RWPE2 (cell line): ENCODE measurements around the gene UBR4.

ENCODE experiments used
- ATAC-seq: fragments of 200-7000 bp; cut with Tn5 transposase; 3 replicates; pipeline ENCODE4 v1.9.1; 2021; ENCODE audit warnings: low read depth
- DNase-seq: peaks from one replicate; pipeline ENCODE4 v3.0.0-alpha.2; 2020; ENCODE audit warnings: low spot score
- H3K27ac ChIP-seq: fragments of 450-650 bp; 2 replicates; pipeline ENCODE4 v1.5.1; 2017; ENCODE audit warnings: mild to moderate bottlenecking; ENCODE audit not compliant: poor library complexity, severe bottlenecking
- H3K27me3 ChIP-seq: fragments of 250-450 bp; sonication (Bioruptor Pico); 2 replicates; pipeline ENCODE4 v1.5.1; 2021; ENCODE audit warnings: mild to moderate bottlenecking, moderate library complexity; ENCODE audit not compliant: insufficient read depth, poor library complexity, severe bottlenecking
- H3K36me3 ChIP-seq: fragments of 250-450 bp; sonication (Bioruptor Pico); 2 replicates; pipeline ENCODE4 v1.5.1; 2020; ENCODE audit warnings: low read depth, mild to moderate bottlenecking, moderate library complexity
- H3K4me1 ChIP-seq: fragments of 250-450 bp; sonication (Bioruptor Pico); 2 replicates; pipeline ENCODE4 v1.5.1; 2021; ENCODE audit warnings: mild to moderate bottlenecking, moderate library complexity; ENCODE audit not compliant: insufficient read depth, poor library complexity, severe bottlenecking
- H3K4me3 ChIP-seq: fragments of 250-450 bp; sonication (Bioruptor Pico); 2 replicates; pipeline ENCODE4 v1.5.1; 2021; ENCODE audit warnings: mild to moderate bottlenecking, moderate library complexity; ENCODE audit not compliant: severe bottlenecking
- H3K9me3 ChIP-seq: fragments of 250-450 bp; sonication (Bioruptor Pico); 2 replicates; pipeline ENCODE4 v1.5.1; 2021; ENCODE audit warnings: mild to moderate bottlenecking, moderate library complexity; ENCODE audit not compliant: severe bottlenecking
- CTCF ChIP-seq: fragments of 450-650 bp; IDR thresholded peaks from one replicate; pipeline ENCODE4 v1.5.1; 2017; ENCODE audit warnings: mild to moderate bottlenecking, moderate library complexity; ENCODE audit not compliant: poor library complexity, severe bottlenecking

Gene UBR4

GRCh38 chr1:19062258-19063029 is 147.6 kb downstream of the UBR4 start:
- Histone ChIP-seq H3K36me3 (no peaks in the 10 kb centered on the region), H3K27me3 (no peaks in the 10 kb centered on the region), H3K27ac (no peak overlapping the region), H3K9me3 (no peaks in the 10 kb centered on the region), H3K4me1 (peaks cover 9% of the 10 kb centered on the region), H3K4me3 (no peak overlapping the region)
- DNase-seq (no peak), ATAC-seq (no peak)
- no peak for TF ChIP-seq CTCF

- ATAC-seq: no peak
Observed at GRCh38 chr1:19061798-19062197, 148.3 kb downstream of the UBR4 start.

GRCh38 chr1:19061343-19061742 is 148.7 kb downstream of the UBR4 start:
- TF ChIP-seq CTCF: no peak
- Histone ChIP-seq H3K9me3 (no peaks in the 10 kb centered on the region), H3K27ac (no peak overlapping the region), H3K4me3 (no peak overlapping the region), H3K36me3 (no peaks in the 10 kb centered on the region), H3K27me3 (no peaks in the 10 kb centered on the region), H3K4me1 (peaks cover 4% of the 10 kb centered on the region)
- no peak for DNase-seq
- no peak for ATAC-seq

More at GRCh38 chr1:19061798-19062197, 148.3 kb downstream of the UBR4 start:
- peaks cover 9% of the 10 kb centered on the region for H3K4me1 ChIP-seq
- no peak overlapping the region for H3K27ac ChIP-seq
- H3K27me3 ChIP-seq: no peaks in the 10 kb centered on the region
- no peak for TF ChIP-seq CTCF
- H3K9me3 ChIP-seq: no peaks in the 10 kb centered on the region
- no peak for DNase-seq
- H3K4me3 ChIP-seq: no peak overlapping the region
- no peaks in the 10 kb centered on the region for H3K36me3 ChIP-seq

GRCh38 chr1:19059773-19060172 is 150.3 kb downstream of the UBR4 start:
- Histone ChIP-seq H3K36me3 (no peaks in the 10 kb centered on the region), H3K4me3 (no peak overlapping the region)
- DNase-seq: no peak

More at GRCh38 chr1:19059773-19060172, 150.3 kb downstream of the UBR4 start:
- H3K27ac ChIP-seq: no peak overlapping the region
- no peaks in the 10 kb centered on the region for H3K4me1 ChIP-seq
- H3K9me3 ChIP-seq: no peaks in the 10 kb centered on the region
- no peak for ATAC-seq
- no peaks in the 10 kb centered on the region for H3K27me3 ChIP-seq
- no peak for TF ChIP-seq CTCF
